ENCODE results near the gene AATK.
A peak's percentile ranks its signal among the peaks of the same experiment; 100 is the strongest.

The AATK gene

GRCh38 chr17:81113158-81113724 lies 52.8 kb downstream of the AATK start:
- no peak for DNase-seq (ENCODE audit: low spot score)

DNA sequence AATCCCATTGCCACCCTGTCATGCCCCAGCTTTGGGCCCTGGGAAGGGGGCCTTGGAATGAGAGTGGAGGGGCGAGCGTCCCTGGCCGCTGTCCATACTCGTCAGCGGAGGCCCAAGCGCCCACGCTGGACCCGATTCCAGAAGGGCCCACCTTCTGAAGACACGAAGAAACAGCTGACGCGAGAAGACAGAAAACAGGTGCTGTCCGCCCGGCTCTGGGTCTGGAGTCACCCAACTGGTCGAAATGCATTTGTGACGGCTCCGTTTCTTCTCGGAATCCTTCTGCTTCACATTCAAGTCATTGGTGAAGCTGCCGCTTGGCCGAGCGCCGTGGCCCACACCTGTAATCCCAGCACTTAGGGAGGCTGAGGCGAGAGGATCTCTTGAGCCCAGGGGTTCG lies 53.6 kb downstream of the AATK start:
- no peak for DNase-seq (ENCODE audit: low spot score)

GRCh38 chr17:81111066-81111465 lies 55.0 kb downstream of the AATK start:
- DNase-seq (ENCODE audit: low spot score): no peak

DNA sequence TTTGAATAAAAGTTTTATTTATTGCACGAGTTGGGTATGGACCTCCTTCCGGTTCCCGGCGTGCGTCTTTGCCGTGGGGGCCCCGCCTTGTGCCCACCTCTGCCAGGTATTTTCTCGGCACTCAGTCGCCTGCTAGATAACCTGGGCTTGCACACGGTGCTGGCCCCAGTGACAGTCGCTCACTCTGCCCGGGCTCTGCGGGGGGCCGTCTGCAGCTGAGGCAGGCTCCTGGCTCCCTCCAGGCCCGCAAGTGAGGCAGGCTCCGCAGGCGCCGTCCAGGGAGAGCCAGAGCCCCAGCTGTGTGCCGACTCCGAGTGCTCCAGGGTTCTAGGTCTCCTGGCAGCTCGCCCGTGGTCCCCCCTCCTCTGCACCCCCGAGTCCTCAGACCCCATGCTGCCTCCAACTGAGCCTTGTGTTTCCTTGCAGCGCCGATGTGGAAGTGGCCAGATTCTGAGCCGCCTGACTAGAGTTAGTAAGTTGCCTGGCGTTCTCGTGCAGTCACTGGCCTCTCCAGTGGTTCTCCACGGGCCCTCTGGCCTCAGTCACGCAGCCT lies 55.5 kb downstream of the AATK start:
- DNase-seq (ENCODE audit: low spot score): no peak

- no peak for DNase-seq (ENCODE audit: low spot score)
Measured at GRCh38 chr17:81109957-81110356, 56.1 kb downstream of the AATK start.

- DNase-seq (ENCODE audit: low spot score): no peak
Measured at GRCh38 chr17:81108220-81108619, 57.8 kb downstream of the AATK start.

DNA sequence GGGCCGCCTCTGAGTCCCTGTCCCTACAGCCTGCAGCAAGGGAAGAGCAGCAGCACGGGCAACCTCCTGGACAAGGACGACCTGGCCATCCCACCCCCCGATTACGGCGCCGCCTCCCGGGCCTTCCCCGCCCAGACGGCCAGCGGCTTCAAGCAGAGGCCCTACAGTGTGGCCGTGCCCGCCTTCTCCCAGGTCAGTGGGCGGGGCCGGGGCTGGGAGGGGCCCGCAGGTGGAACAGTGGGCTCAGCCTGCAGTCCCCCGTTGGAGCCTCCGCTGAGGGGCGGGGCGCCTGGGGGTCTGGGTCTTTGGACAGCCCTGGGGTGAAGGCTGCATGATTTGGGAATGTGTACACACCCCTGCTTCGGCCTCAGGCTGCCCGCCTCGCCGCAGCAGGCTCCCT lies 59.3 kb downstream of the AATK start:
- DNase-seq (ENCODE audit: low spot score): no peak

- no peak for DNase-seq (ENCODE audit: low spot score)
Measured at GRCh38 chr17:81103379-81103778, 62.6 kb downstream of the AATK start.

GRCh38 chr17:81102869-81103268 lies 63.2 kb downstream of the AATK start:
- no peak for DNase-seq (ENCODE audit: low spot score)

GRCh38 chr17:81102352-81102751 lies 63.7 kb downstream of the AATK start:
- DNase-seq (ENCODE audit: low spot score): no peak

DNA sequence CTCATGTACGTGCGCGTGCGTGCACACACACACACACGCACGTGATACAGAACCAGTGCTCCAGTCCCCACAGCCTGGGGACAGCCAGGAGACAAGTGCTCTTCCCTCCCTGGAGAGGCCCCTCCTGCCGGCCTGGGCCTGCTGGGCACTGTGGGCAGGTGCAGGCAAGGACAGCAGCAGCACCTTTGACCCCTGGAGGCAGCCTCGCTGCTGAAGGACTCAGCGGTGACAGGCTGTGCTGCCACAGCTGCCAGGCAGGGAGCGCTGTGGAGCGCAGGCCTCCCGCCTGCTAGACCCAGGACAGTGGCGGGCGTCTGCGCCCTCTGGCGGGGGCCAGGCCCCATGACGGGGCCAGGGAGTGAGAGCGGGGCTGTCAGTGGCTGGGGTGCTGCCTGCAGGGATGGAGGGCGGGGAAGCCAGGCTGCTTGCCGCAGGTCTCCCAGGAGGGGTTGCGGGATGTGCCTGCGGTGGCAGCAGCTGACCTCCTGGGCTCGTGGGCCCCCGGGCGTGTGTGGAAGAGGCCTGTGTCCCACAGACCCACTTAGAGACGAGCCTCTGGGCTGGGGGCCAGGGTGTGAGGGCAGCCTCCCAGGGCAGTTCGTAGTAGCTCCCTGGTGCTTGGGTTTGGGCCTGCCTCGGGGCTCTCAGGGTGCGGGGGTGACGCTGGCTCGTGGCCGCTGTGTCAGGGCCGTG lies 64.3 kb downstream of the AATK start:
- peak; percentile 89 for DNase-seq (ENCODE audit: low spot score)

GRCh38 chr17:81100668-81101067 lies 65.4 kb downstream of the AATK start:
- DNase-seq (ENCODE audit: low spot score): no peak

- no peak for DNase-seq (ENCODE audit: low spot score)
Measured at GRCh38 chr17:81099888-81100287, 66.1 kb downstream of the AATK start.

- no peak for DNase-seq (ENCODE audit: low spot score)
Measured at GRCh38 chr17:81097943-81098308, 68.1 kb downstream of the AATK start.

DNA sequence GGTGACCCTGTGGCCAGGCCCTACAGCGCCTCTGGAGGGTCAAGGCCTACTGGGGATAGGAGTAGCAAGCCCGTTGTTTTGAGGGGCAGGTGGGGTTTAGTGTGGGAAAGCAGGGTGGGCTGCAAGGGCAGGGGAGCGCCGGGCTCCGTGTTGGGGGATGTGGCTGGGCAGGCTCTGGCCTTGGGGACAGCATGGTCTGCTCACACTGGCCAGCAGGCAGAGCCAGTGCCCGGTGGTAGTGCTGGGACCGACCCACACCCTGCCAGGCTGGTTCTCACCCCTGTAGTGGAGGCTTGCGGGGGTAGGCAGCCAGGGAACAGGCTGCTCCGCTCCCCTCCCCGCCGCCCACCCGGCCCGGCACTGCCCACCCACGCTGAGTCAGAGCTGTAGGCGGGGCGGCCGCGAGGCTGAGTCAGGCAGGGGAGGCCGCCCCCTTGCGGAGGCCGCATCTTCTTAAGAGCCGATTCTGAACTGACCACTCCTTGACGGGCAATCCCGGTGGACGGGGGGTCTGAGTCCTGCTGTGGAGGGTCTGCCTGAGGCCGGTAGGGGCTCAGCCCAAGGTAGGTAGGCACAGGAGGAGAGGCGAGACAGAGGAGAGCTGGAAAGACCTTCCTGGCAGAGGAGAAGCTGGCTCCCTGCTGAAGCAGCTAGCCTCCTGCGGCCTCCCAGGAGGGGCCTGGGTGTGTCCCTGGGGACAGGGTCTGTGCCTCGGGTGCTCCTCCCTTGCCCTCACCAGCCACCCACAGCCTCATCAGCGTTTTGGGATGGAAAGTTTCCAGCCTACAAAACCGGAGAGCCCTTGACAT lies 68.7 kb downstream of the AATK start:
- DNase-seq (ENCODE audit: low spot score): peak; percentile 88

DNA sequence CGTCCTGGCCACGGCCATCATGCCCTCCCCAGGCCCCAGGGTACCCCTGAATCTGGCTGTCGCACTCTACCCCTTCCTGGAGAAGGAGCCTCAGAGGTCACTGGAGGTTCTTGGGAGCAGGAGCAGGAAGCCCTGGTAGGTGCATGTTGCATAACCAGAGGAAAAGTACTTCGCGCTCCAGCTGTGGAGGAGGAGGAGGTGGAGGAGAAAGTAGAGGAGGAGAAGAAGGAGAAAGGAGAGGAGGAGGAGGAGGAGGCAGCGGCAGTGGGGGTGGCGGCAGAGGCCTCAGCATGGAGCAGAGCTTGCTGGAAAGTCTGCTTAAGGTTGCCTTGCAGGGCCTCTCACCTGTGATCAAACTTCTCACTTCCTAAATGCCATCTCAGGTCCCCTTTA lies 69.3 kb downstream of the AATK start:
- DNase-seq (ENCODE audit: low spot score): no peak

- no peak for DNase-seq (ENCODE audit: low spot score)
Measured at GRCh38 chr17:81095383-81095762, 70.6 kb downstream of the AATK start.

- DNase-seq (ENCODE audit: low spot score): peak; percentile 80
Measured at GRCh38 chr17:81094509-81095382, 71.3 kb downstream of the AATK start.

DNA sequence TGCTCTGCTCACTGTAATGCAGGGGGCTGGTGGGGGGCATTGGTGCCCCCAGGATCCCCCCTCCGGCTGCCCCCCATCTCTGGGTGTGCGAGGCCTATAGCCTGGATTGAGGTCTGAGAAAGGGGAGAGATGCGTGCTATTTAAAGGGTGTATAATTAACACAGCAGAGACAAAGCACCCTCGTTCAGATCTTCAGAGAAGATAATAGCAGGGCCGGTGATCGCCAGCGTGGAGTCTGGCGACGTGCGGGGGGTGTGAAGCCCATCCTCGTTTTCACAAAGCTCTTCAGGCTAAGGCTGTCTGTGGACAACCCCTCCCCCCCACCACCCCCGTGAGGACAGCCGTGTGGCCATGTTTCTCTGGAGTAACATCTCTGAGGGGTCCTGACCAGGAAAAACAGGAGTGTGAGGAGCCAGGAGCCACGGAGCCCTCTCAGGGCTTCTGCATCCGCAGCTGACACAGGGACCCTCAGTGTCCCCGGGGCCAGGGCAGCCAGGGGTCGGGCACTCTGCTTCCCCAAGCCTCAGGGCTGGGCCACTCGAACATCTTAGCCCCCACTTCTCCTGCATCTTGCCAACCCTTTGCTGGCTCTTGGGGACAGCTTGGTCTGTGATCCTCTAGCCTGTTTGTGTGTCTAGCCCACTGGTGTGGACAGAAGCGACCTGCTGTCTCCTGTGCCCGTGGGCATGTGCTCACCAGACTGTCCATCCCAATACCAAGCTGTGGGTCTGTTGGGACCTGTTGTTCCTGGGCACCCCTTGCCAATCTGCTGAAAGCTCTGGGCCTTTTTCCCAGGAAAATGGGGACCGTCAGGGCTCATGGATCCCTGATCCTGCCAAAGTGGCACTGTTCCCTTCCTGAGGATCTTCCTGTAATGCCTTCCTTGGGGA lies 72.2 kb downstream of the AATK start:
- DNase-seq (ENCODE audit: low spot score): no peak

DNA sequence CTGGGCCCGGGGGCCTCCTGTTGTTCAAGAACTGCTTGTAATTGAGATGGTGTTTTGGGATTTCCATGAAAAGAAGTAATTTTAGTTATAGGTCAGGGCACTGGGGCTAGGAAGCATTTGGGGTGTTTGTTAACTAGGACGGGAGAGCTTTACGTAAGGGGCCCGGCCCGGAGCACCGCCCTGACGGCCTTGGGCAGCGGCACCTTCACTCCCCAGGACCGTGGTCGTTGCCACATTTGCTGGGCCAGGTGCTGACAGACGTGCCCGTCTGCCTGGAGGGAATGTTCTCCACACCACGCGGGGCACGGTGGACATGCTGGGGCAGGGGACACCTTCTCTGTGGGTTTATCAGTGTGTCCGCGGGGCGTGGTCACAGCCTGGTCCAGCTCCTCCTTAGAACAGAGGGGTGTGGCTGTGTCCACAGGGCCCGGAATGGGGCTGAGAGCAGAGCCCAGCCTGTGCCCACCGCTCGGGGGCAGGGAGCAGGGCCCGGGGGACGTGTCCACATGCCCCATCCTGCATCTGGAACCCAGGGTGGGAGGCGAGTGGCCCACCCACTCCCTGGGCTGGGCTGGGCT lies 73.4 kb downstream of the AATK start:
- no peak for DNase-seq (ENCODE audit: low spot score)
